Prostate gland (tissue), 2 donors: ENCODE measurements around the gene DUSP15.

Source experiments
- POLR2A ChIP-seq: fragments of 450-650 bp; IDR thresholded peaks from one replicate; pipeline ENCODE4 v1.6.1; 2016; ENCODE audit warnings: antibody characterized with exemption, mild to moderate bottlenecking
- POLR2AphosphoS5 ChIP-seq: sonication (generic); formaldehyde crosslinking; IDR thresholded peaks from one replicate; pipeline ENCODE4 v1.6.1; 2017; ENCODE audit warnings: antibody characterized with exemption
- TF ChIP-seq, protein P1 (sequence below), 4 experiments: fragments of 200-600 bp in 2 of 4; fragments of 450-650 bp in 2 of 4; sonication (generic) in 2 of 4; IDR thresholded peaks; 1 replicate in 3 of 4; 2 replicates in 1 of 4; pipeline ENCODE4 v1.5.1; 2016 to 2019; ENCODE audit warnings: antibody characterized with exemption in 4 of 4, mild to moderate bottlenecking in 2 of 4, moderate library complexity in 2 of 4

DNA sequence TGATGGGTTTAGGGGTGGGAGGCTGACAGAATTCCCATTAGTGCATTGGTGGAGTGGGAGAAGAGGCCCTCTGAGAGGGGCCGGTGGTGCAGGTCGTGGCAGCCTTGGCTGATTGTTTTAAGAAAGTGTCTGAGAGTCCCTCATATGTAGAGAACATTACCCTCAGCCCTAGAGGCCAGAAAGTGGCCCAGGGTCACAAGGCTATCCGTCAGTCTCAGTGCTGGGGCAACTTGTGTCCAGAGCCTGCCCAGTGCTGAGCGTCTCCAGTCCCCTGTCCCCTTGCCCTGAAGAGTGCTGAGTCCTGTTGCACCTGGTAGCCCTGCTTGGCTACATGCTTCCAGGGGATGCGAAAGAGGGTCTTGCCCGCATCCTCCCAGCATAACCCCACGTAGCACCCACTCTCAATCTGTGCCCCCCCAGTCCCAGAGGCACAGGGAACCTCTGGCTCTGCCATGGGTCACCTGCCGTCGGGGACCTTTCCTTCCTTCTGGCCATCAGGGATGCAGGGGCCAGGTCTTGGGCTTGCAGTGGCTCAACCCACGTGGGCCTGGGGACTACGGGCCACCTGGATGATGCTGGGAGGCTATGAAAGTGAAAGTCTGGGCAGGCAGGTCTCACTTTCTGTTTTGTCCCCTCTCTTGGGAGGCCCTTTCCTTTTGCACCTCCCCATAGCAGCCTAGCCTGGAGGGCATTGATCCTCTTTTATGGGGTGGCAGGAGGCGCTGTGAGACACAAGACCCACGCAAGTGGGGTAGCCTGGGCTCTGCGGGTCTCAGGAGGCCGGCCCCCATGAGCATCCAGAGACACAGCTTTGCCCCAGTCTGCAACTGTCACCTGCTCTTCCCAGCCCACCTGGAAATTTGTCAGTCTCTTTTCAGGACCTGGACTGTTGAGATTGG is 12.2 kb downstream of the DUSP15 start:
- TF ChIP-seq POLR2AphosphoS5 (no peak), POLR2A (no peak)
- TF ChIP-seq, protein P1, sequence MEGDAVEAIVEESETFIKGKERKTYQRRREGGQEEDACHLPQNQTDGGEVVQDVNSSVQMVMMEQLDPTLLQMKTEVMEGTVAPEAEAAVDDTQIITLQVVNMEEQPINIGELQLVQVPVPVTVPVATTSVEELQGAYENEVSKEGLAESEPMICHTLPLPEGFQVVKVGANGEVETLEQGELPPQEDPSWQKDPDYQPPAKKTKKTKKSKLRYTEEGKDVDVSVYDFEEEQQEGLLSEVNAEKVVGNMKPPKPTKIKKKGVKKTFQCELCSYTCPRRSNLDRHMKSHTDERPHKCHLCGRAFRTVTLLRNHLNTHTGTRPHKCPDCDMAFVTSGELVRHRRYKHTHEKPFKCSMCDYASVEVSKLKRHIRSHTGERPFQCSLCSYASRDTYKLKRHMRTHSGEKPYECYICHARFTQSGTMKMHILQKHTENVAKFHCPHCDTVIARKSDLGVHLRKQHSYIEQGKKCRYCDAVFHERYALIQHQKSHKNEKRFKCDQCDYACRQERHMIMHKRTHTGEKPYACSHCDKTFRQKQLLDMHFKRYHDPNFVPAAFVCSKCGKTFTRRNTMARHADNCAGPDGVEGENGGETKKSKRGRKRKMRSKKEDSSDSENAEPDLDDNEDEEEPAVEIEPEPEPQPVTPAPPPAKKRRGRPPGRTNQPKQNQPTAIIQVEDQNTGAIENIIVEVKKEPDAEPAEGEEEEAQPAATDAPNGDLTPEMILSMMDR (IDR thresholded peaks at IDR 0.05) = no peak
